NB4 (cell line): ENCODE results near the gene TPBGL.
A peak's percentile ranks its signal among the peaks of the same experiment; 100 is the strongest.

ENCODE experiments used
- DNase-seq: peaks from one replicate; pipeline ENCODE4 v3.0.0; 2010; ENCODE audit warnings: low read depth
- H3K4me3 ChIP-seq: one replicate; pipeline ENCODE4 v1.5.1; 2011; ENCODE audit warnings: mild to moderate bottlenecking, low read depth, low read length, moderate library complexity
- CTCF ChIP-seq: IDR thresholded peaks from one replicate; pipeline ENCODE4 v1.5.1; 2012; ENCODE audit warnings: low read depth, low read length
- MAX ChIP-seq: IDR thresholded peaks from 2 replicates; pipeline ENCODE4 v1.6.1; 2011; ENCODE audit warnings: low read depth, low read length
- MYC ChIP-seq: IDR thresholded peaks from 2 replicates; pipeline ENCODE4 v1.6.1; 2011; ENCODE audit warnings: low read depth, low read length
- POLR2A ChIP-seq: IDR thresholded peaks from 2 replicates; pipeline ENCODE4 v1.6.1; 2011; ENCODE audit warnings: mild to moderate bottlenecking; ENCODE audit not compliant: insufficient read length; ENCODE audit errors: extremely low read depth

The TPBGL gene

GRCh38 chr11:75275581-75275980 is 35.0 kb downstream of the TPBGL start:
- no peak overlapping the region for H3K4me3 ChIP-seq
- TF ChIP-seq POLR2A (no peak), MYC (no peak)
- DNase-seq = peak; percentile 51

- DNase-seq = no peak
- TF ChIP-seq MAX (no peak), CTCF (no peak), POLR2A (no peak), MYC (no peak)
- H3K4me3 ChIP-seq = no peak overlapping the region
Observed at GRCh38 chr11:75276186-75276585, 35.6 kb downstream of the TPBGL start.

- H3K4me3 ChIP-seq = no peak overlapping the region
- TF ChIP-seq MYC = no peak
- TF ChIP-seq POLR2A = no peak
- TF ChIP-seq MAX = no peak
- no peak for TF ChIP-seq CTCF
- no peak for DNase-seq
Observed at GRCh38 chr11:75276686-75277085, 36.1 kb downstream of the TPBGL start.

- DNase-seq = no peak
- TF ChIP-seq MYC (no peak), POLR2A (no peak), CTCF (no peak)
- no peak overlapping the region for H3K4me3 ChIP-seq
Observed at GRCh38 chr11:75277211-75277805, 36.7 kb downstream of the TPBGL start.

- no peak for TF ChIP-seq POLR2A
- TF ChIP-seq CTCF = no peak
- no peak for TF ChIP-seq MAX
- no peak for TF ChIP-seq MYC
- DNase-seq = no peak
- H3K4me3 ChIP-seq = no peak overlapping the region
Observed at GRCh38 chr11:75277991-75278790, 37.6 kb downstream of the TPBGL start.

- TF ChIP-seq MYC (no peak), CTCF (no peak), POLR2A (no peak), MAX (no peak)
- no peak for DNase-seq
- no peak overlapping the region for H3K4me3 ChIP-seq
Observed at GRCh38 chr11:75279273-75279672, 38.7 kb downstream of the TPBGL start.
